ENCODE results near the gene MSI1. TPM values are rescaled to one million over a fixed set of nuclear protein-coding genes. Genes with fewer than 3 reads are reported as not detected.

Gene MSI1
- total RNA-seq, 2 donors from 2014 or later = 0.93 to 2.9 TPM

DNA sequence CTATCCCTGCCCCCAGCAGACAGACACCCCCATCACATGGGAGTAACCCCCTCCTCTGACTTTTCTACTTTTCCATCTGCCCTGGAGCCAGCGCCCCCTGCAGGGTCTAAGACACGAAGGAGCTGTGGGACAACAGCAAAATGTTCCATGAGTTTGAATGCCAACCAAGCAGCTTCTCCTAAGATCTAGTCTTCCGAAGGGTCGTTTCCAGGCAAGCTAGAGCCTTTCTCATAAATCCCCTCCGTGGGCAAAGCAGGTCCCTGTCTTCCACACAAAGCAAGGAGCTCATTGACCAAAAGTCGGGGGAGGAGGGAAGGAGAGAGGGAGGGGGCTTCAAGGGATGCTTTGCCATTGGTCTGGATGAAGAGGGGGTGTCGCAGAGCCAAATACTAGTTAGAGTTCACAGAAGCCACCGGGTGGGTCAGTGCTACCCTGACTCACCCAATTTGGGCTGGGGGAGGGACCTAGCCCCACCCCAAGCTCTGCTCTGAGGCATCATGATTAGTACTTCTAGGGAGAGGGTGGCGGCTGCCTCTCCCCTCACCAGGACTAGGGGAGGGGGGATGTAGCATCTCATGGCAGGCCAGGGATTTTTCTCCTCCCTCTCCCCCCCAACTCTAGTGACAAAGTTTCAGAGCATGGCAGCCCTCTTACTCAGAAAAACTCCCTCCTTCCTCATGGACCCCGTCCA is 1.6 kb downstream of the MSI1 start:
- no peak for DNase-seq (ENCODE audit: low spot score)
- Histone ChIP-seq H3K27me3 (no peaks in the 10 kb centered on the region), H3K36me3 (no peaks in the 10 kb centered on the region), H3K9me3 (no peaks in the 10 kb centered on the region), H3K4me1 (peaks cover 0 to 17% of the 10 kb centered on the region in 2 donors), H3K27ac (peak overlapping the region; percentile 15 to 73), H3K4me3 (peak overlapping the region; percentile 61 to 62)
- TF ChIP-seq, protein P1, sequence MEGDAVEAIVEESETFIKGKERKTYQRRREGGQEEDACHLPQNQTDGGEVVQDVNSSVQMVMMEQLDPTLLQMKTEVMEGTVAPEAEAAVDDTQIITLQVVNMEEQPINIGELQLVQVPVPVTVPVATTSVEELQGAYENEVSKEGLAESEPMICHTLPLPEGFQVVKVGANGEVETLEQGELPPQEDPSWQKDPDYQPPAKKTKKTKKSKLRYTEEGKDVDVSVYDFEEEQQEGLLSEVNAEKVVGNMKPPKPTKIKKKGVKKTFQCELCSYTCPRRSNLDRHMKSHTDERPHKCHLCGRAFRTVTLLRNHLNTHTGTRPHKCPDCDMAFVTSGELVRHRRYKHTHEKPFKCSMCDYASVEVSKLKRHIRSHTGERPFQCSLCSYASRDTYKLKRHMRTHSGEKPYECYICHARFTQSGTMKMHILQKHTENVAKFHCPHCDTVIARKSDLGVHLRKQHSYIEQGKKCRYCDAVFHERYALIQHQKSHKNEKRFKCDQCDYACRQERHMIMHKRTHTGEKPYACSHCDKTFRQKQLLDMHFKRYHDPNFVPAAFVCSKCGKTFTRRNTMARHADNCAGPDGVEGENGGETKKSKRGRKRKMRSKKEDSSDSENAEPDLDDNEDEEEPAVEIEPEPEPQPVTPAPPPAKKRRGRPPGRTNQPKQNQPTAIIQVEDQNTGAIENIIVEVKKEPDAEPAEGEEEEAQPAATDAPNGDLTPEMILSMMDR (IDR thresholded peaks at IDR 0.05) = peak in 1 of 2 donors; percentile 40

DNA sequence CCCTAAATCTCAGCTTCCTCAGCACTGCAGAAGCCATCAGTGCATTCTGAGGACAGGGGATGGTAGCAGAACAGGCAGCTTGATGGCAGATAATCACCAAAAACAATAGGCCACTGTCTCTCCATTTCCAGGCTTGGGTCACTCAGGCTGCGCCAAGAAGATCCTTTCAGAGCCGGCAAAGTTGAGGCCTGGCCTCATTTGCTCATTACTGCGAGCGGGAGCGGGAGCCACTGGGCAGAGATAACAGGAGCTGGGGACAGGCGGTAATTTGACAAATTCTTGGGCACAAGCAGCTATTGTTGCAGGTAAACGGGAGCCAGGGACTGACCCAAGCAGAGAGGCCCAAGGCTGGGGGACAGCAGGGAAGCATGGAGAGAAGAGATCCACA is 2.1 kb downstream of the MSI1 start:
- Histone ChIP-seq H3K4me1 (peaks cover 0 to 23% of the 10 kb centered on the region in 2 donors), H3K27ac (peak overlapping the region in 1 of 2 donors; percentile 23), H3K9me3 (no peaks in the 10 kb centered on the region), H3K27me3 (no peaks in the 10 kb centered on the region), H3K36me3 (no peaks in the 10 kb centered on the region), H3K4me3 (no peak overlapping the region)
- TF ChIP-seq, protein P1 (IDR thresholded peaks at IDR 0.05) = no peak
- DNase-seq (ENCODE audit: low spot score) = no peak

DNA sequence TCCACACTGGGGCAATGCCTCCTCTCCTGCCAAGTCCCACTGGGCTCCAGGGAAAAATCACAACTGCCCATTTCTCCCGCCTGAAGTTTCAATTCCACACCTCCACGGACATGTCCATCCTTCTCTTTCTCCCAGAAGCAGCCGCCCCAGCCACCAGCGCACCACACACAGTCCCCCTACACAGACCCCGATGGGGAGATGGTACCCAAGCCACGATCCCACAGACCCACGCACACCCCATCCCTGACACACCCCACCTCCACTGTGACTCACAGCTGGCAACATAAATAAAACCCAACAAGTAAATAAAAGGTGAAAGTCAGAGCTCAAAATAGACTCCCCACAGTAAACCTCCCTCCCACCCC is 2.6 kb downstream of the MSI1 start:
- Histone ChIP-seq H3K4me1 (peaks cover 0 to 28% of the 10 kb centered on the region in 2 donors), H3K27ac (peak overlapping the region in 1 of 2 donors; percentile 23), H3K4me3 (no peak overlapping the region), H3K36me3 (no peaks in the 10 kb centered on the region), H3K9me3 (no peaks in the 10 kb centered on the region), H3K27me3 (no peaks in the 10 kb centered on the region)
- TF ChIP-seq, protein P1 (IDR thresholded peaks at IDR 0.05) = no peak
- DNase-seq (ENCODE audit: low spot score) = no peak

DNA sequence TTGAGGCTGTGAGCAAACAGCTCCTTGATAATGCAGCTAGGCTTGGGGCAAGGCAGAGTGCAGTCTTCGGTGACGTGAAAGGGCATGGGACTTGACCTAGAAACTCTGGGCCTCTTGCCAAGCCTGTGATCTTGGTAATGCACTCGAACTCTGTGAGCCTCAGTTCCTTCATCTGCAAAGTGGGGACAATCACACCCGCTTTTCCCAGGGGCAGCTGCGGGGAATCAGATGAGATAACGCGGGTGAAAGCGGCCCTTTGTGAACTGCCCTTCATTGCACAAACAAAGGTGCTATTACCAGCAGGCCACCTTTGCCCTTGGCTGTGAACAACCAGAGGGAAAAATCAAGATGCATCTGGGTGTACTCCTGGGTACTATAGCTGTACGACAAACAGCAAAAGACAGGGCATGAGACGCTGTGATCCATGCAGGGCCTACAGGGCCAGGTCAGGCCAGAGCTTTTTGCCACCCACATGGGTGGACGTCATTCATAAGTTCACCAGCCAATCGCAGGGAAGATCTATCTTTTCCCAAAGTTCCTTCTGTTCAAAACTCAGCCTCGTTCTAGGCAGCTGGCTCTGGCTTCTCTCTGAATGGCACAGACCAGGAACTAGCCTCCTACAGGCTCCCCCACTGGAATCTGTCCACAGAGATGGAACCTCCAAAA is 3.2 kb downstream of the MSI1 start:
- Histone ChIP-seq H3K27me3 (no peaks in the 10 kb centered on the region), H3K36me3 (no peaks in the 10 kb centered on the region), H3K27ac (peak overlapping the region in 1 of 2 donors; percentile 23), H3K9me3 (no peaks in the 10 kb centered on the region), H3K4me1 (peaks cover 0 to 30% of the 10 kb centered on the region in 2 donors), H3K4me3 (no peak overlapping the region)
- DNase-seq (ENCODE audit: low spot score) = no peak
- TF ChIP-seq, protein P1 (IDR thresholded peaks at IDR 0.05) = no peak

DNA sequence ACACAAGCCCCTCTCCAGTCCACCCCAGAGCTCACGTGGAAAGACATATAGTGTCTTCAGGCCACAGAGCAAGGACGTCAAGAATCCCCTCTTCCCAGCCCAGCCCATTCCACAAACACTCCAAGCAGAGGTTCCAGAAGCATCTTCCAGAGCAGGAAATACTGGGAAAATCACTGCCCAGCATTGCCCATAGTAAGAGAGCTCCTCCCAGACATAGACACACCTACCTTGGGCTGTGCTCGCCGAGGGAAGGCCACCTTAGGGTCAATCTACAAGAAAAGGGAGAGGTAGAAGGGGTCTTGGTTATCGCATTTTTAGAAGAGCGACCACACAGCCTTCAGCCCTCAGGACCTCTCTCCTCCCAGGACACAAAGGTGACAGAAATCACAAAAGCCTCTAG is 4.5 kb downstream of the MSI1 start:
- TF ChIP-seq, protein P1 (IDR thresholded peaks at IDR 0.05) = no peak
- H3K27ac ChIP-seq = no peak overlapping the region
- H3K4me3 ChIP-seq = no peak overlapping the region
- H3K4me1 ChIP-seq = peaks cover 0 to 26% of the 10 kb centered on the region in 2 donors
- no peaks in the 10 kb centered on the region for H3K36me3 ChIP-seq
- H3K9me3 ChIP-seq = no peaks in the 10 kb centered on the region
- no peak for DNase-seq (ENCODE audit: low spot score)
- H3K27me3 ChIP-seq = no peaks in the 10 kb centered on the region

All from right atrium auricular region (tissue), 2 donors.